H1 (cell line): ENCODE results near the gene YIPF1. TPM values are rescaled to one million over a fixed set of nuclear protein-coding genes. Genes with fewer than 3 reads are reported as not detected.

ENCODE experiments used
- ATF2 ChIP-seq: IDR thresholded peaks from 2 replicates; pipeline ENCODE4 v1.6.1; 2012; ENCODE audit warnings: low read length, inconsistent platforms
- CTBP2 ChIP-seq: IDR thresholded peaks from 2 replicates; pipeline ENCODE4 v1.7.0; 2011; ENCODE audit warnings: borderline replicate concordance, mild to moderate bottlenecking, moderate library complexity, mixed read lengths, low read length; ENCODE audit not compliant: insufficient read depth, insufficient read length
- KDM1A ChIP-seq: fragments of 200-600, 300-600 bp; sonication (generic); IDR thresholded peaks from 2 replicates; pipeline ENCODE4 v1.7.1; 2016; ENCODE audit warnings: mild to moderate bottlenecking, low read length, borderline replicate concordance
- MAX ChIP-seq: IDR thresholded peaks from 2 replicates; pipeline ENCODE4 v1.6.1; 2012; ENCODE audit warnings: inconsistent platforms
- SIN3A ChIP-seq, 2 experiments: IDR thresholded peaks in 1 of 2; conservative IDR thresholded peaks in 1 of 2; 2 replicates each; pipeline ENCODE4 v1.6.1; 2011 to 2012; ENCODE audit warnings: low read length in 2 of 2, improper control_type of control experiment in 1 of 2, low read depth in 1 of 2, mild to moderate bottlenecking in 1 of 2
- TAF7 ChIP-seq: optimal IDR thresholded peaks from 2 replicates; pipeline ENCODE3; 2011; ENCODE audit warnings: low read depth, mild to moderate bottlenecking, inconsistent platforms, low read length, moderate library complexity, borderline replicate concordance
- polyA plus RNA-seq, 7 experiments: library from polyadenylated mRNA; depleted of rRNA in 3 of 7; stranded (reverse) in 5 of 7; unstranded in 2 of 7; fragments of >200 nt in 5 of 7; fragments of 200-250 nt in 2 of 7; gene quantifications; 1 replicate in 5 of 7; 2 replicates in 1 of 7; 4 replicates in 1 of 7; pipeline versions ENCODE4 v1.2.1 to v1.2.3, GENCODE V29; 2011 to 2013; ENCODE audit warnings: missing spikeins in 2 of 7, mixed read lengths in 2 of 7
- total RNA-seq: library from RNA; stranded (reverse); fragmentation: NEBNext Ultra II Directional; extraction: Animal tissue kit (Norgen Biotek cat#: 25700); gene quantifications from 2 replicates; pipeline ENCODE4 v1.2.1, GENCODE V29; 2021

The YIPF1 gene
- total and polyA plus RNA-seq, 2 of the 8 experiments (the other 6 are each of a cell fraction or from before 2014, with no cell fraction given), result 31.8 to 53.7 TPM

GRCh38 chr1:53837646-53837923 is 52.0 kb downstream of the YIPF1 start (continued):
- TF ChIP-seq ATF2 (no peak), KDM1A (no peak), CTBP2 (no peak), MAX (no peak), SIN3A (conservative IDR thresholded peaks at IDR 0.05 in 1 of 2, IDR thresholded peaks at IDR 0.05 in 1 of 2; ENCODE audit: low read depth in 1 of 2, low read length in 2 of 2) (no peak), TAF7 (no peak)
- TF ChIP-seq, all 59 proteins: peak for 0
